GM18499 (cell line): ENCODE data around the gene RBMS3.
"Not testable (repeated sequence)": the region's sequence is repeated elsewhere in the genome, so short reads cannot be mapped to it uniquely, and the experiment has no call there.

ENCODE experiments used
- ATAC-seq: cut with Tn5 transposase; IDR thresholded peaks from one replicate; pipeline ENCODE4 v1.9.1; 2021; ENCODE audit warnings: moderate number of reproducible peaks; ENCODE audit not compliant: insufficient read depth, unreplicated experiment

RBMS3 gene

GRCh38 chr3:29466442-29466841 lies 185.6 kb downstream of the RBMS3 start:
- no peak for ATAC-seq

GRCh38 chr3:29468187-29468586 lies 187.3 kb downstream of the RBMS3 start:
- ATAC-seq, result no peak

GRCh38 chr3:29473481-29474170 lies 192.8 kb downstream of the RBMS3 start:
- not testable (repeated sequence) for ATAC-seq

GRCh38 chr3:29475305-29475840 lies 194.5 kb downstream of the RBMS3 start:
- no peak for ATAC-seq

- no peak for ATAC-seq
These were observed 195.0 kb downstream of the RBMS3 start for GRCh38 chr3:29475854-29476253.

GRCh38 chr3:29478611-29479010 lies 197.7 kb downstream of the RBMS3 start:
- no peak for ATAC-seq

GRCh38 chr3:29481249-29481648 lies 200.4 kb downstream of the RBMS3 start:
- ATAC-seq, result no peak

- no peak for ATAC-seq
These were observed 201.3 kb downstream of the RBMS3 start for GRCh38 chr3:29481969-29482767.

- ATAC-seq, result no peak
These were observed 203.8 kb downstream of the RBMS3 start for GRCh38 chr3:29484633-29485032.

- no peak for ATAC-seq
These were observed 205.2 kb downstream of the RBMS3 start for GRCh38 chr3:29486096-29486495.

- no peak for ATAC-seq
These were observed 206.0 kb downstream of the RBMS3 start for GRCh38 chr3:29486917-29487316.

GRCh38 chr3:29488922-29489321 lies 208.1 kb downstream of the RBMS3 start:
- ATAC-seq, result no peak

GRCh38 chr3:29493109-29493508 lies 212.2 kb downstream of the RBMS3 start:
- no peak for ATAC-seq

GRCh38 chr3:29494305-29495036 lies 213.6 kb downstream of the RBMS3 start:
- ATAC-seq, result no peak

GRCh38 chr3:29497282-29497681 lies 216.4 kb downstream of the RBMS3 start:
- ATAC-seq, result no peak

GRCh38 chr3:29502771-29503170 lies 221.9 kb downstream of the RBMS3 start:
- no peak for ATAC-seq

- ATAC-seq, result no peak
These were observed 222.4 kb downstream of the RBMS3 start for GRCh38 chr3:29503314-29503713.

GRCh38 chr3:29503958-29504357 lies 223.1 kb downstream of the RBMS3 start:
- no peak for ATAC-seq

GRCh38 chr3:29506502-29506901 lies 225.6 kb downstream of the RBMS3 start:
- ATAC-seq, result no peak

GRCh38 chr3:29511701-29512100 lies 230.8 kb downstream of the RBMS3 start:
- ATAC-seq, result no peak

GRCh38 chr3:29512641-29513040 lies 231.8 kb downstream of the RBMS3 start:
- ATAC-seq, result no peak
